Left ventricle myocardium superior (tissue), 1 donor: ENCODE data around the gene FBXW12. TPM values are rescaled to one million over a fixed set of nuclear protein-coding genes. Genes with fewer than 3 reads are reported as not detected.
"Not testable (repeated sequence)": the region's sequence is repeated elsewhere in the genome, so short reads cannot be mapped to it uniquely, and the experiment has no call there.

ENCODE experiments used
- ATAC-seq: fragments of 200-7000 bp; cut with Tn5 transposase; one replicate; pipeline ENCODE4 v1.9.1; 2020; ENCODE audit warnings: mild to moderate bottlenecking, moderate library complexity
- DNase-seq: peaks from one replicate; pipeline ENCODE4 v3.0.0-alpha.2; 2020
- intact Hi-C: fragments of 100-400 bp; cut with micrococcal nuclease; formaldehyde crosslinking; loops from one replicate; pipeline ENCODE4 v1.11.0; 2022
- long read RNA-seq: library from polyadenylated mRNA; unstranded; transcript quantifications from one replicate; pipeline ENCODE4 v2.0.0, GENCODE V29; 2021
- total RNA-seq: library from RNA; stranded (reverse); fragmentation: NEBNext Ultra II Directional; extraction: Animal tissue kit (Norgen Biotek cat#: 25700); gene quantifications from one replicate; pipeline ENCODE4 v1.2.1, GENCODE V29; 2021
- donor health status: DM: no; HTN: yes; CAD: no; lungs with severe emphysema.

FBXW12 gene, protein sequence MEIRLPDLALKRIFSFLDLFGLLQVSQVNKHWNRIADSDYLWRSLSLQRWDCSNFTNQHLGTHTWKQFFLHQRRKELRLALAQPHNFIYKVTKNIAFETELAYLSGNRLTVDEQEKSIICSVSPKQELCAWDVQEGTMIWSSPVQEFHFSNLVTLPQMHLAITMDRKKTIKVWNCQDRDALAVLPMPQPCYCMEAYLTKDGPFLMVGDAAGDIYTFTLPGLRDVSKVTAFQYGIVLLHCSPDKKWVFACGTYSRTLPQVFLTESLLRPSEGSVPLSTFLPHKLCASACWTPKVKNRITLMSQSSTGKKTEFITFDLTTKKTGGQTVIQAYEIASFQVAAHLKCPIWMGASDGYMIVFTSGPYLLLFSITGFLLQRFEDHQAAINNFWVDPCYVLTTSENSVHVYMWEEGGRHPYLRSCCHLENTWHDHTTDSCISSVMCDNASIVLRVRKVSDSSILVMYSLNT
- total RNA-seq = not detected
- long read RNA-seq = 0 reads

- ATAC-seq (no peak), DNase-seq (no peak)
- intact Hi-C loops = no loop called here
Observed at GRCh38 chr3:48371651-48372376, at the start of gene FBXW12. Gene FBXW12 (plus strand): TSS chr3:48372219. CDS start chr3:48372768, 549 bp downstream.

GRCh38 chr3:48331706-48332435 is 40.1 kb upstream of the FBXW12 start:
- intact Hi-C loops, ATAC-seq, DNase-seq: not testable (repeated sequence)

- ATAC-seq, intact Hi-C loops, DNase-seq: not testable (repeated sequence)
Observed at GRCh38 chr3:48333346-48334245, 38.4 kb upstream of the FBXW12 start, which contains the start of gene SPINK8. Gene SPINK8 (minus strand): TSS chr3:48333661. CDS start chr3:48328341, 5,320 bp downstream.

GRCh38 chr3:48334605-48335004 is 37.4 kb upstream of the FBXW12 start:
- no peak for DNase-seq
- ATAC-seq = no peak
- intact Hi-C loops = no loop called here

DNA sequence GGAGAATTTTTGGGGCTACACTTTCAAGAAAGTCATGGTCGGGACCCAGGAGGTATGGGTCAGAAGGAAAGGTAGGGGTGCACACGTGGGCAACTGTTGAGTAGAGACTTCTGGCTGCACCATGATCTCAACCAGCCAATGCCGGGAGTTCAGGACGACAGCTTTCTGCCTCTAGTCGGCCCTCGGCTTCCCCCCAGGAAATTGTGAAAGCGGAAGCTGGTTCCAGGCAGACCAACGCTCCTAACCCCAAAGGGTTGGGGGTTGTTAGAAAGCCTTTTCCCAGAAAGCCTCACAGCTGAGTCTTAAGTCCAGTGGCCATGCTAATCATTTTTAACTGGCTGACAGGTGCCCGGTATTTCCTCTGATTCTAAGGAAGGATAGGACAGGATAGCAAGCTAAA is 36.7 kb upstream of the FBXW12 start:
- DNase-seq, ATAC-seq, intact Hi-C loops: not testable (repeated sequence)

DNA sequence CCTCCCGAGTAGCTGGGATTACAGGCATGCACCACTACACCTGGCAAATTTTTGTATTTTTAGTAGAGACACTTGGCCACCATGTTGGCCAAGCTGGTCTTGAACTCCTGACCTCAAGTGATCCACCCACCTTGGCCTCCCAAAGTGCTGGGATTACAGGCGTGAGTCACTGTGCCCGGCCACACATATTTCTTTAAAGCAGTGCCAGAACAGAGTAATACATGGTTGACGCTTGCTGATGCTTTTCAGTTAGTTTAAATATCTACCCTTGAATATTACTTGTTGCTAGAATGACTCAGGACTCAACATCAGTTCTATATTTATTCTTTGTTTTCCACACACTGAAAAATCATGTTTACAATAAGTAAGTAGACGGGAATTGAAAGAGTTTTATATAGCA is 34.5 kb upstream of the FBXW12 start:
- ATAC-seq, intact Hi-C loops: not testable (repeated sequence)

DNA sequence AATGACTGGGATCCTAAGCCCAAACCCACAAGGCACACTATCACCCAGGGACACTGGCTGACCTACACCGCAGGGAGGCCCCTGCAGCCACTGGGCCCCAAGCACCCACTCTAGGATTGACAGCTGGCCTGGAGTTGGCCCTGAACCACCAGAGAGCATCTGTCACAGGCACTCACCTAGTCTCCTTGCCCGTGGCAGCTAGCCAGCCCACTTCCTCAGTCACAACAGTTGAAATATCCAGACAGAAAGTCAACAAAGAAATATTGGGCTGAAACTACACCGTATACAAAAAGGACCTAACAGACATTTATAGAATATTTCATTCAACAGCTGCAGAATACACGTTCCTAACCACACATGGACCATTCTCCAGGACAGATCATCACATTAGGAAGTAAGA is 33.4 kb upstream of the FBXW12 start:
- DNase-seq (no peak), ATAC-seq (no peak)
- intact Hi-C loops = no loop called here

More for the DNA sequence above, 34.5 kb upstream of the FBXW12 start:
- not testable (repeated sequence) for DNase-seq

DNA sequence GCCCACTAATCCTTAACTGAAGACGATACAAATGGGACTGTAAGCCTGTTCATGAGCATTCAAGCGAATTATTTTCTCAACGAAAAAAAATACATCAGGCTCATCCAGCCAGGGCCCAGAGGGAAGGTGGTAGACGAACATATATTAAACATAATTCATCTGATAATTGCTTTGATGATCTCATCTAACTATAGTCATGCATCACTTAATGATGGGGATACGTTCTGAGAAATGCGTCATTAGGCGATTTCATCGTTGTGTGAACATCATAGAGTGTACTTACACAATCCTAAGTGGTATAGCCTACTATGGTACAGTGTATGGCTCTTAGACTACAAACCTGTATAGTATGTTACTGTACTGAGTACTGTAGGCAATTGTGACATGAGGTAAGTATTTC is 28.6 kb upstream of the FBXW12 start:
- intact Hi-C loops = no loop called here
- ATAC-seq = no peak
- no peak for DNase-seq

DNA sequence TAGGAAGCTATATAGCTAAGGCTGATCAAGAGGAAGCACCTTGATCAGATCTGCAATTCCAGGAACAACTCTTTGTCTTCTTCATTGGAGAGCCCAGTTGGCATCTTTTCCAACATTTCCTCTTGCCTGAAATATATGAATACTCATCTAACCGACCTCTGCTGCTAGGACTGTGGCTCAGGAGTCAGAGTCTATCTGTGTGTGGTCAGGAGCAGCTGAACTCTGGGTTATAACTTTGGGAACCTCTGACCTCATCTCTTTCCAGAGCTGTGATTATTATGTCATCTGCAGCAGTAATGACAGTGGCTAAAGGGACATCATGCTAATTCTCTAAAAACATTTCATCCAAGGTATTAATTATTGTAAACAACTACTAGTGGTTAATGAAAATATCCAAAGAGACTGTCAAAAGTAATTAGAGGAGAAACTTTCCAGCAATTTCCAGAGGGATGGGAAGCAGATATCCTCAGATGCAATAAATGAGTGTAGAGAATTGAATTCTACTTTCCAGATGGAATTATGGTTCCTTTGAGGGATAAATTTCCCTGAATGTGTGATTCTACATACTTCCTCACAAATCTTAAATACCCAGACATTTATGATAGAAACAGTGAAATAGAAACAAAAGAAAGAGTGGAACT is 27.0 kb upstream of the FBXW12 start:
- intact Hi-C loops = no loop called here
- no peak for ATAC-seq
- DNase-seq = no peak

GRCh38 chr3:48345946-48346572 is 26.0 kb upstream of the FBXW12 start:
- DNase-seq (no peak), ATAC-seq (no peak)
- intact Hi-C loops = no loop called here

DNA sequence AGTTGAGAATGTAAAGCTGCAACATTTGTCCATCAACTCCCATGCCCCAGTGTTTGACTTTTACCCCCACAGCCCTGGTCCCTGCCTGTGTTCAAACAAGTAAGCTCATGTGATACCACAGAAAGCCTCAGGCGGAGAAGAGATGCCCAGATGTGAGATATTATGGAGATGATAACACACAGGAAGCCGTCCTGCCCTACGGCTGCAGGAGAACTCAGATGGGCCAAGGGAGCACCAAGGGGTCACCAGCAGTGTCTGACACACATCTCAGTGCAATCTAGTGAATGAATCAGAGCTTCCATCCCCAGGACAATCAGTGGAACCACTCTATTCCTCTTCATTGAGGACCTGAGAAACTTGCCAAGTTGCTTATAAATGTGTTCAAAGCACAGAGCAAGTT is 24.5 kb upstream of the FBXW12 start:
- DNase-seq (no peak), ATAC-seq (no peak)
- intact Hi-C loops = no loop called here

DNA sequence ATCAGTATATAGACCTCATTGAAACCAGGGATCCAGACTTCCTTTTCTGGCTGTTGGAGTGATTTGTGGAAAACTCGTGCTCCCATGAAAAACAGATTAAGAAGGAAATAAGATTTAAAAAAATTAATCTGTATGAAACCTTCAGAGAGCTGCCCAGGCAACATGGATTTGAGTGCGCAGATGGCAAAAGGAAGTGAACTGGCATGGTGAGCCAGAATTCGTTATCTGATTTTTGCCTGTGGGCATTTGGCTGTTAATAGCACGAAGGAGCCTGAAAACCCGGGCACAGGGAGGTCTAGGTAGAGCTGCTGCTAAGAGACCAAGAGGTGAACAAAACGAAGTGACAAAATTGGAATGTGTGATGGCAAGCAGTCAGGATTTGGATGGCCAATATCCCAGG is 19.5 kb upstream of the FBXW12 start:
- intact Hi-C loops = no loop called here
- DNase-seq = no peak
- ATAC-seq = no peak

DNA sequence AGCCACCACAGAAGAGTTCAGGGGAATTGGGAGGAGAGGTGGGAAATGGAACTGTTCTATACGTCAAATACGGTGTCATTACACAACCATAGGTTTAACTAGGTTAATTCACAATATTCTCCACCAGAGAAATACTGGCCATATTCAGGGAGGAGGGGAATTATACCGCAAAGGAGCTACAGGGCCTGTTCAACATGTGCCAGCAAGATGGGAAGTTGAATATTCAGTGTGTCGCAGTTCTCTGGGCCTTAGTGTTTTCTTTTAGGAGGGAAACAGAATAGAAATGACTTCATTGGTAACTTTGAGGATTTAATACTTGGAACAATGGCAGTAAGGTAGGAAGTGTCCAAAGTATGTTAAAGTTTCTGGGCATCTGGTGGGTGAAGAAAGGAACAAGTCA is 18.0 kb upstream of the FBXW12 start:
- ATAC-seq (no peak), DNase-seq (no peak)

GRCh38 chr3:48356419-48356818 is 15.6 kb upstream of the FBXW12 start:
- DNase-seq (no peak), ATAC-seq (no peak)
- intact Hi-C loops = no loop called here

More for the DNA sequence above, 18.0 kb upstream of the FBXW12 start:
- intact Hi-C loops = no loop called here

DNA sequence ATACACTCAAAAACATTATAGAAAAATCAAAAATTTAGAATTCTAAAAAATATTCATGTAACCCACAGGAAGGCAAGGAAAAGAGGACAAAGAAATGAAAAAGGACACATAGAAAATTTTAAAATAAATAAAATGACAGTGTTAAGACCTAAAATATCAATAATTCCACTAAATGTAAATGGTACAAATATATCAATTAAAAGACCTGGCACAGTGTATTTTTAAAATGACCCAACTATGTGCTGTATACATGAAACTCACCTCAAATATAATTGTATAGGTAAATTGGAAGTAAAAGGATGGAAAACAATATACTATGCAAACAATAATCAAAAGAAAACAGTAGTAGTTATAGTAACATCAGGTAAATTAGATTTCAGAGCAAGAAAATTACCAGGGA is 10.1 kb upstream of the FBXW12 start:
- ATAC-seq (no peak), DNase-seq (no peak)
- intact Hi-C loops = no loop called here

- no peak for ATAC-seq
- intact Hi-C loops = no loop called here
- DNase-seq = no peak
Observed at GRCh38 chr3:48364840-48365239, 7.2 kb upstream of the FBXW12 start.

DNA sequence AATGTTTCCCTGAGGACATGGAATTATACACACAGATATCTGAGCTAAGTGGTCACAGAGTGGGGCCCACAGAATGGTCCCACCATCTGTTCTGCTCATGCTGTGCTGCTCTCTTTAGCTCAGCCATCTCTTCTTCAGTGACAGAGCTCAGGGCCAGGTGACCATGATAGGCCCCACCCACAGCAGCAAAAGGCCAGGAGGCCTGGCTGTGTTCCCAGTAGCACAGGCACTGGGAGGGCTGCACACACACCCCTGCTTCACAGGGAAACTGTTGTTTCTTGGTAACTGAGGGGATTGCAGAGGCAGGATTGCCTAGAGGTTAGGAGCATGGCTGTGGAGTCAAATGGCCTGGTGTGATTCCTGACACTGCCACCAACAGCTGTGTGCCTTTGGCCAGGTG is 4.8 kb upstream of the FBXW12 start:
- intact Hi-C loops = no loop called here
- peak; percentile 50 for DNase-seq
- peak; percentile 76 for ATAC-seq
